ENCODE data around the gene MCU. TPM values are rescaled to one million over a fixed set of nuclear protein-coding genes. Genes with fewer than 3 reads are reported as not detected.

Gene MCU
- total RNA-seq, 4 donors from 2014 or later: 17.6 to 24.9 (median 20.3) TPM

DNA sequence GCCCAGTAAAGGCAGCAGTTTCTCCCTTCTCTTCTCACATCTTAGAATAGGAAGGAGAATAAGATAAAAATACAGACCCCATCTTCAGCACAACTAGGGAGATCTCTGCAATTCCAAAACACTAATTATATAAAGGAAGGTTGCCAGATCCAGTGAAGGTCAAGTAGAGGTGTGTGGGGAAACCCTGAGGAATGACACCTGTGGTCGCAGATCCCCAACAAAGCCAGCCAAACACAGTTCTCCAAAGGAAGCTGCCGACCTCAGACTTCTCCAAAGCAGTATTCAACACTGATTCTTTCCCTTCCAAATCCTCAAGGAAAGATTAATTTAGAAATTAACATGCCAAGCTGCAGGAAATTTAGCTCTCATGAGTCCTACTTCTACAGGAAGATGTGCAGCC is 138.7 kb downstream of the MCU start:
- Histone ChIP-seq H3K27me3 (no peaks in the 10 kb centered on the region), H3K4me1 (peaks cover 3 to 47% (median 8%) of the 10 kb centered on the region in 3 donors), H3K4me3 (no peak overlapping the region), H3K27ac (no peak overlapping the region), H3K36me3 (peaks cover 0 to 8% of the 10 kb centered on the region in 2 donors), H3K9me3 (no peaks in the 10 kb centered on the region)
- WGBS, 2 donors (ENCODE audit: low coverage in 1 of 2): 39 to 68% methylated on average over 2 of the region's 2 CpGs
- TF ChIP-seq EP300 (IDR thresholded peaks at IDR 0.05): no peak
- no peak for ATAC-seq

GRCh38 chr10:72831696-72832409 is 139.9 kb downstream of the MCU start:
- no peaks in the 10 kb centered on the region for H3K27me3 ChIP-seq
- H3K9me3 ChIP-seq: no peaks in the 10 kb centered on the region
- ATAC-seq: no peak
- H3K4me1 ChIP-seq: peaks cover 3 to 47% (median 8%) of the 10 kb centered on the region in 3 donors
- no peak overlapping the region for H3K27ac ChIP-seq
- peak overlapping the region; percentile 2 to 36 for H3K4me3 ChIP-seq
- 31 to 60% methylated on average over 8 of the region's 8 CpGs for WGBS, 2 donors (ENCODE audit: low coverage in 1 of 2)
- H3K36me3 ChIP-seq: peaks cover 0 to 8% of the 10 kb centered on the region in 2 donors
- TF ChIP-seq, protein P1, sequence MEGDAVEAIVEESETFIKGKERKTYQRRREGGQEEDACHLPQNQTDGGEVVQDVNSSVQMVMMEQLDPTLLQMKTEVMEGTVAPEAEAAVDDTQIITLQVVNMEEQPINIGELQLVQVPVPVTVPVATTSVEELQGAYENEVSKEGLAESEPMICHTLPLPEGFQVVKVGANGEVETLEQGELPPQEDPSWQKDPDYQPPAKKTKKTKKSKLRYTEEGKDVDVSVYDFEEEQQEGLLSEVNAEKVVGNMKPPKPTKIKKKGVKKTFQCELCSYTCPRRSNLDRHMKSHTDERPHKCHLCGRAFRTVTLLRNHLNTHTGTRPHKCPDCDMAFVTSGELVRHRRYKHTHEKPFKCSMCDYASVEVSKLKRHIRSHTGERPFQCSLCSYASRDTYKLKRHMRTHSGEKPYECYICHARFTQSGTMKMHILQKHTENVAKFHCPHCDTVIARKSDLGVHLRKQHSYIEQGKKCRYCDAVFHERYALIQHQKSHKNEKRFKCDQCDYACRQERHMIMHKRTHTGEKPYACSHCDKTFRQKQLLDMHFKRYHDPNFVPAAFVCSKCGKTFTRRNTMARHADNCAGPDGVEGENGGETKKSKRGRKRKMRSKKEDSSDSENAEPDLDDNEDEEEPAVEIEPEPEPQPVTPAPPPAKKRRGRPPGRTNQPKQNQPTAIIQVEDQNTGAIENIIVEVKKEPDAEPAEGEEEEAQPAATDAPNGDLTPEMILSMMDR (IDR thresholded peaks at IDR 0.05): no peak
- TF ChIP-seq POLR2AphosphoS5 (IDR thresholded peaks at IDR 0.05) (no peak), EP300 (IDR thresholded peaks at IDR 0.05) (no peak), POLR2A (IDR thresholded peaks at IDR 0.05) (no peak)

DNA sequence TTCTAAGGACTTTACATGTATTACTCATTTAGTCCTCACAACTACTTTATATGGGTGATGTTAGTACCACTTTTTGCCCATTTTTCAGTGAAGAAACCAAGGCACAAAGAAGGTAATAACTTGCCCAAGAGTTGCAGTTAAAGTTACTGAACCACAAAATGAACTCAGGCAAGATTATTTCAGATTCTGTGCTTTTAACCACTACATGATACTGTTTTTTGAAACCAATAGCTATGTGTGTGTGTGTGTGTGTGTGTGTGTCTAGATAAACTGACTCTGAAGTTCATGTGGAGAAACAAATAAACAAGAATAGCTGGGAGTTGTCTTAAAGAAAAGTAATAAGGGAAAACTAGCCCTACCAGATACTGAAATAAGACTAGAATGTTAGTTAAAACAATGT is 140.8 kb downstream of the MCU start:
- TF ChIP-seq POLR2AphosphoS5 (IDR thresholded peaks at IDR 0.05) (no peak), POLR2A (IDR thresholded peaks at IDR 0.05) (no peak), EP300 (IDR thresholded peaks at IDR 0.05) (no peak)
- TF ChIP-seq, protein P1 (IDR thresholded peaks at IDR 0.05): no peak
- Histone ChIP-seq H3K36me3 (peaks cover 0 to 8% of the 10 kb centered on the region in 2 donors), H3K27ac (no peak overlapping the region), H3K4me3 (no peak overlapping the region), H3K9me3 (no peaks in the 10 kb centered on the region), H3K27me3 (no peaks in the 10 kb centered on the region), H3K4me1 (peaks cover 3 to 47% (median 8%) of the 10 kb centered on the region in 3 donors)
- no peak for ATAC-seq

GRCh38 chr10:72834183-72834825 is 142.4 kb downstream of the MCU start:
- H3K27ac ChIP-seq: no peak overlapping the region
- H3K36me3 ChIP-seq: peaks cover 0 to 8% of the 10 kb centered on the region in 2 donors
- H3K27me3 ChIP-seq: no peaks in the 10 kb centered on the region
- no peaks in the 10 kb centered on the region for H3K9me3 ChIP-seq
- peak; percentile 48 for ATAC-seq
- H3K4me1 ChIP-seq: peaks cover 3 to 40% (median 8%) of the 10 kb centered on the region in 3 donors
- WGBS, 2 donors (ENCODE audit: low coverage in 1 of 2): 0 to 55% methylated on average over 1 to 4 of the region's 5 CpGs
- TF ChIP-seq, protein P1 (IDR thresholded peaks at IDR 0.05): peak; percentile 37 to 87 (median 74)
- TF ChIP-seq POLR2A (IDR thresholded peaks at IDR 0.05): no peak
- no peak for TF ChIP-seq POLR2AphosphoS5 (IDR thresholded peaks at IDR 0.05)
- TF ChIP-seq EP300 (IDR thresholded peaks at IDR 0.05): no peak
- no peak overlapping the region for H3K4me3 ChIP-seq

- Histone ChIP-seq H3K27ac (no peak overlapping the region), H3K4me3 (no peak overlapping the region), H3K36me3 (peaks cover 0 to under 1% of the 10 kb centered on the region in 2 donors), H3K9me3 (no peaks in the 10 kb centered on the region), H3K4me1 (no peaks in the 10 kb centered on the region), H3K27me3 (no peaks in the 10 kb centered on the region)
- no peak for ATAC-seq
- TF ChIP-seq, protein P1 (IDR thresholded peaks at IDR 0.05): no peak
- TF ChIP-seq EP300 (IDR thresholded peaks at IDR 0.05) (no peak), POLR2AphosphoS5 (IDR thresholded peaks at IDR 0.05) (no peak), POLR2A (IDR thresholded peaks at IDR 0.05) (no peak)
Measured at GRCh38 chr10:72840319-72840718, 148.4 kb downstream of the MCU start.

Data from gastroesophageal sphincter (tissue), 4 donors.